ENCODE measurements around the gene JMJD4. TPM values are rescaled to one million over a fixed set of nuclear protein-coding genes. Genes with fewer than 3 reads are reported as not detected.

JMJD4 gene
- total and polyA plus RNA-seq, 9 of the 15 experiments (the other 6 are each of a cell fraction or from before 2014, with no cell fraction given): 1.4 to 42.6 (median 29.2) TPM

- Histone ChIP-seq H2AFZ (ENCODE audit: low read depth, low read length) (no peak overlapping the region), H3K36me3 (ENCODE audit: control insufficient read depth, insufficient read depth, low read length) (peaks cover 56% of the 10 kb centered on the region), H3K4me3 (no peak overlapping the region), H3K4me1 (replicated peaks in 1 of 2; ENCODE audit: control insufficient read depth in 2 of 2, insufficient read depth in 2 of 2, low read length in 2 of 2) (peaks cover 10 to 21% of the 10 kb centered on the region in 2 experiments; a peak in 4 of 5 replicates), H3K9me1 (ENCODE audit: control insufficient read depth, insufficient read depth, low read length) (peaks cover under 1% of the 10 kb centered on the region), H4K20me1 (replicated peaks; ENCODE audit: control insufficient read depth, insufficient read depth, low read length) (peaks cover 8% of the 10 kb centered on the region), H3K4me2 (ENCODE audit: insufficient read depth, low read length) (no peak overlapping the region), H3K9ac (ENCODE audit: insufficient read depth in 1 of 2, low read depth in 2 of 2, low read length in 2 of 2) (no peak overlapping the region), H3K27ac (ENCODE audit: extremely low read depth, low read depth, low read length) (no peak overlapping the region), H3K79me2 (ENCODE audit: control insufficient read depth, insufficient read depth, low read length) (peaks cover 49% of the 10 kb centered on the region), H3K9me3 (replicated peaks; ENCODE audit: control insufficient read depth, insufficient read depth, low read depth, low read length) (no peaks in the 10 kb centered on the region), H3K27me3 (ENCODE audit: control insufficient read depth in 2 of 2, insufficient read depth in 2 of 2, low read length in 2 of 2) (no peaks in the 10 kb centered on the region)
- POLR2A ChIA-PET: interaction anchor here (0.6 kb wide), 1 partner anchor 12 kb away, joined by 3 read pairs; no protein-coding TSS in a partner anchor
- BruUV-seq (replicated peaks): no TSS peak
- ATAC-seq (peak; percentile 30; the same call in 2 of the 3 replicates), FAIRE-seq (no peak), DNase-seq (ENCODE audit: extremely low read depth in 1 of 4, low spot score in 3 of 4) (no peak)
- in situ Hi-C loops (cut with MboI): no loop called here
- CTCF ChIA-PET (ENCODE audit: low intra/inter-chr PET ratio): no interaction called here
- intact Hi-C loops (cut with micrococcal nuclease): no loop called here
- 77% methylated on average over 4 of the region's 4 CpGs for WGBS (ENCODE audit: insufficient coverage, low coverage, missing lambda C conversion rate)
- TF ChIP-seq ARID1B (IDR thresholded peaks at IDR 0.05) (0 out of 2 replicates have a peak, but pooled peaks have one; percentile 29), ZNF77 (CRISPR knock-in tag; IDR thresholded peaks at IDR 0.05) (no peak), TEAD2 (tag; IDR thresholded peaks at IDR 0.05) (no peak), CBFA2T2 (conservative IDR thresholded peaks at IDR 0.05) (0 out of 2 replicates have a peak, but pooled peaks have one; percentile 22), DPF2 (IDR thresholded peaks at IDR 0.05) (peak; percentile 25; the same call in 1 of the 2 replicates), TEAD4 (IDR thresholded peaks at IDR 0.05; ENCODE audit: low read length) (0 out of 2 replicates have a peak, but pooled peaks have one; percentile 20), TEAD4 (CRISPR knock-in tag; IDR thresholded peaks at IDR 0.05; ENCODE audit: borderline replicate concordance) (no peak), TAL1 (IDR thresholded peaks at IDR 0.05) (peak; percentile 35; the same call in 1 of the 2 replicates), ZBTB8A (IDR thresholded peaks at IDR 0.05; ENCODE audit: partially characterized antibody) (no peak), CBFA2T3 (IDR thresholded peaks at IDR 0.05) (peak; percentile 58), ZBTB33 (CRISPR knock-in tag; IDR thresholded peaks at IDR 0.05) (peak; percentile 74; the same call in 1 of the 2 replicates), ZNF780A (CRISPR knock-in tag; IDR thresholded peaks at IDR 0.05) (no peak), MCM5 (IDR thresholded peaks at IDR 0.05; ENCODE audit: low read depth) (no peak), TCF3 (CRISPR knock-in tag; IDR thresholded peaks at IDR 0.05) (peak; percentile 51), L3MBTL2 (IDR thresholded peaks at IDR 0.05) (no peak), ARID4B (CRISPR knock-in tag; IDR thresholded peaks at IDR 0.05) (no peak), SMARCA4 (IDR thresholded peaks at IDR 0.05) (no peak), ZNF316 (IDR thresholded peaks at IDR 0.05) (no peak), TGIF2 (CRISPR knock-in tag; IDR thresholded peaks at IDR 0.05) (no peak), ZNF586 (CRISPR knock-in tag; conservative IDR thresholded peaks at IDR 0.05) (no peak)
Measured at GRCh38 chr1:227754958-227755357, 19.9 kb upstream of the JMJD4 start.
